ENCODE results near the gene LRRC74B.
"Not testable (repeated sequence)": the region's sequence is repeated elsewhere in the genome, so short reads cannot be mapped to it uniquely, and the experiment has no call there.

The LRRC74B gene

DNA sequence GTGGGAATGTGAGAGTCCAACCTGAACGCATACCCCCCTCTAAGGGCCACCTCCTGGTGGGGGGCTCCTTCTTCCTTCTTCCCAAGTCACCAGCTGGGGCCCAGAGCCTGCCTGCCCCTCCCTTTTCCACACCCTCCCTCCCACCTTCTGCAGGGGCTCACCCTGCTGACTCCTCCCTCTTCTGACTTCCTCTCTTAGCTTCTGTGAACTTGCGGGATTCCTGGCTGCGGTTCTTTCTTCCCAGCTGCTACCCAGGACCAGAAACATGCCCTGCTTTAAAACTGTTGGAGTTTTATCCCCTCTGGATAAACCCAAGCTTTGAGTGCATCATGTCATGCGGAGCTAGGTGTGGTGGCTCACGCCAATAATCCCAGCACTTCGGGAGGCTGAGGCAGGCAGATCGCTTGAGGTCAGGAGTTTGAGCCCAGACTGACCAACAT lies 10.2 kb downstream of the LRRC74B start:
- DNase-seq = no peak

DNA sequence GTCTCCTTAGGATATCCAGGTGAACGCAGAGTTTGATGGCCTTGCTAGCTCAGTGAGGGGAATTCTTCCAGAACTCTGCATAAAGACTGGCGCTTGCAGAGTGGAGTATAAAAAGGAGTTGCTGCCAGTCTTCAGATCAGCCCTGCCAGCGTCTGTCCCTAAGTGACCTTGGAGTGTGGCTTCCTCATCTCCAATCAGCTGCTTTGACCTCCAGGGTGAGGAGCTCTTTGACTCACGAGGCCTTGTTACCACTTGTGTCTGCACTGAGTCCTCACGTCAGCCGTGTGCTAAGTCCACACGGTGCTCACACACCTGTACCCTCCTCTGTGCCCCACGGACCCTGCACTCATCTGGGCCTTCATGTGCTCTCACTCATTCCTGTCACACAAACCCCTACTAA lies 14.6 kb downstream of the LRRC74B start:
- DNase-seq = not testable (repeated sequence)

DNA sequence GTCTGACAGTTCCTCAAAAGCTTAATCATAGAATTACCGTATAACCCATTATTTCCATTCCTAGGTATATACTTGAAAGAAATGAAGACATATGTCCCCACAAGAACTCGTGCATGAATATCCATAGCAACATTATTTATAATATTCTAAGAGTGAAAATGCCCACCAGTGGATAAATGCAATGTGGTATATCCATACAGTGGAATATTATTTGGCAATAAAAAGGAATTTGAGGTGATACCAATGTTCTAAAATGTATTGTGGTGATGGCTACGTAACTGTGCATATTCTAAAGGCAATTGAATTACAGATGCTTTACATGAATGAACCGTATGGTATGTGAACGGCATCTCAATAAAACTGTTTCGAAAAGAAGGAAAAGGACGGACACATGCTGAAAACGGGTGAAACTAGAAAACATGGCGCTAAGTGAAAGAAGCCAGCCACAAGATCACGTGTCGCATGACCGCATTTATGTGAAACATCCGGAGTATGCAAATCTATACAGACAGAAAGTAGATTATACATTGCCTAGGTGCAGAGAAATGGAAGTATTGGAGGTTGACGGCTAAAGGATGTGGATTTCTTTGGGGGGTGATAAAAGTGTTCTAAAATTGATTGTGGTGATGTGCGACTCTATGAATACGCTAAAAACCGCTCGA lies 16.0 kb downstream of the LRRC74B start:
- DNase-seq = not testable (repeated sequence)

DNA sequence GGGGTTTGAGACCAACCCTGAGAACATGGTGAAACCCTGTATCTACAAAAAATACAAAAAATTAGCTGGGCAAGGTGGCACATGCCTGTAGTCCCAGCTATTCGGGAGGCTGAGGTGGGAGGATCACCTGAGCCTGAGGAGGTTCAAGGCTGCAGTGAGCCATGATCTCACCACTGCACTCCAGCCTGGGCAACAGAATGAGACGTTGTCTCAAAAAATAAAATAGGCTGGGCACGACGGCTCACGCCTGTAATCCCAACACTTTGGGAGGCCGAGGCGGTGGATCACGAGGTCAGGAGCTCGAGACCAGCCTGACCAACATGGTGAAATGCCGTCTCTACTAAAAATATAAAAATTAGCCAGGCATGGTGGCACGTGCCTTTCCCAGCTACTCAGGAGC lies 18.7 kb downstream of the LRRC74B start:
- DNase-seq = not testable (repeated sequence)

DNA sequence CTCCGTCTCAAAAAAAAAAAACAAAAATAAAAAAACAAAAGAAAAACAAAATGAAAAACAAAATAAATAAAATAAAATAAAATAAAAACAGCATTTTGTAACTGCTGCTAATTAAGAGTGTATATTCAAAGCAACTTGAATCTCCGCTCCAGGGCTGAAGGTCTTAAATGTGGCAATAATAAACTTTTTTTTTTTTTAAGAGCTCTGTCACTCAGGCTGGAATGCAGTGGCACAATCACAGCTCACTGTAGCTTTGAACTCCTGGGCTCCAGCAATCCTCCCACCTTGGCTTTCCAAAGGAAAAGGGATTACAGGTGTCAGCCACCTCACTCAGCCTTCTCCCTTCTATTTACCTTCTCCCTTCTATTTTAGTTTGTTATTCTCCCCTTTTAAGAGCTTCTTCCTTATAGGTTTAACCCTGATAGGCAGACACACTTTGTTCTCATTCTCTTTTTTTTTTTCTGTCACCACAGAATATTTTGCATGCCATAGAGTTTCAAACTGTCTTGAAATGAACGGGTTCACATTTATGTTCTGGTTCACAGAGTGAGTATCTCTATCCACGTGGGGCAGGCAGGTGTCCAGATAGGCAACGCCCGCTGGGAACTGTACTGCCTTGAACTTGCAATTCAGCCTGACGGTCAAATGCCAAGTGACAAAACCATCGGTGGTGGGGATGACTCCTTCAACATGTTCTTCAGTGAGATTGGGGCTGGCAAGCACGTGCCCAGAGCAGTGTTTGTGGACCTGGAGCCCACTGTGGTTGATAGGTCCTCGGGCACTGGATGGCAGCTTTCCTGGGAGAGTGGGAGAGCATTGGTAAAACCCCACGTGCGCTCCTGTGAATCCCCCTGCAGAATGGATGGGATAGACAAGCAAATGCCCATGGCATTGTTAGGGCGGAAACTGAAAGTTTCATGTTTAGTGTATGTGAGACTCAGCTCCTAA lies 19.4 kb downstream of the LRRC74B start:
- no peak for DNase-seq

DNA sequence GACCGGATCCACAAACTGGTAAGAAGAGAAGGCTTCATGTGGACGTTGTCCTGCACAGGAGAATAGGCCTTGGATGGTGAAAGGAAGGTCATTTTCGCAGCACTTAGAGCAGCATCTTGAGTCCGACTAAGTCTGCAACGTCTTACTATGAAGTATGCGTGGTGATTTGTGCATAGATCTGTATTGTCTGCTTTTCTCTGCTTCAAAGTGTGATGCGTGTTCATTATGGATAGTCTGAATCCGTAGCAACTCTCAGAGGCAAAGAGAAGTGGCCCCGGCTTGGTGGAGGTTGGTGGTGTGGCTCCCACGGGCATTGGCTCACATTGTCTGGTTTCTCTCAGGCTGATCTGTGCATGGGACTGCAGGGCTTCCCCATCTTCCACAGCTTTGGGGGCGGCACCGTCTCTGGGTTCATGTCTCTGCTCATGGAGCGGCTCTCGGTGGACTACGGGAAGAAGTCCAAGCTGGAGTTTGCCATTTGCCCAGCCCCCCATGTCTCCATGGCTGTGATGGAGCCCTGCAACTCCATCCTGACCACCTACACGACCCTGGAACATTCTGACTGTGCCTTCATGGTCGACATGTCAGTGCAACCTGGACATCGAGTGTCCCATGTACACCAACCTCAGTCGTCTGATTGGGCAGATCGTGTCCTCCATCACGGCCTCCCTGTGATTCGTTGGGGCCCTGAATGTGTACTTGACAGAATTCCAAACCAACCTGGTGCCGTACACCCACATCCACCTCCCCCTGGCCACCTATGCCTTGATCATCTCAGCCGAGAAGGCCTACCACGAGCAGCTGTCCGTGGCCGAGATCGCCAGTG lies 21.5 kb downstream of the LRRC74B start:
- no peak for DNase-seq

DNA sequence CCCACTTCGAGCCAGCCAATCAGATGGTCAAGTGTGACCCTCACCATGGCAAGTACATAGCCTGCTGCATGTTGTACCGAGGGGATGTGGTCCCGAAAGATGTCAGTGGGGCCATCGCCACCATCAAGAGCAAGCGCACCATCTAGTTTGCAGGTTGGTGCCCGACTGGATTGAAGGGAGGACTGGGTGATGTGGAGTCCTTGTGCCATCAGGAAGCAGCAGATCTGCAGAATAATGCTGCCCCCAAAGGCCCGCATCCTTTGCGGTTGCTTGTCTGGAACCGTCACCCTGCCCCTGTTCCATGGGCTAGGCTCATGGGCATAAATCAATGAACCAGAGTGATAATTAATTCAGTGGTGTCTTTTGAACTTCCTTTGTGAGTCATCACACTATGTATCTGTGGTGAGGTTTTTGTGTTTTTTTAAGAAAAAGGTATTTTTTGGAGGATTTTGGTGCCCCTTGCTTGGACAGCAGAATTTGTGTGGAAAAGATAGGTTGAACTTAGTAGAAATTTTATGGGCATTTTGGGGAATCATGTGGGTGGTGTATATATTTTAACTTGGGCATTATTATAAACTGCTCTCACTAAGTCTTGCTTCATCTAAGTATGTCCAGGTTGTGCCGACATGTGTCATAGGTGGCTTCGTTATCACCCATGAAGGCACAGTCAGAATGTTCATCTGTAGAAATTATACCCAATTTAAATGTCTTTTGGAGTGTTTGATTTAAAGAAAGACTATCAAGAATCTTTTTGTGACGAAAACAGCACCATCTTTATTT lies 22.3 kb downstream of the LRRC74B start:
- DNase-seq = no peak

DNA sequence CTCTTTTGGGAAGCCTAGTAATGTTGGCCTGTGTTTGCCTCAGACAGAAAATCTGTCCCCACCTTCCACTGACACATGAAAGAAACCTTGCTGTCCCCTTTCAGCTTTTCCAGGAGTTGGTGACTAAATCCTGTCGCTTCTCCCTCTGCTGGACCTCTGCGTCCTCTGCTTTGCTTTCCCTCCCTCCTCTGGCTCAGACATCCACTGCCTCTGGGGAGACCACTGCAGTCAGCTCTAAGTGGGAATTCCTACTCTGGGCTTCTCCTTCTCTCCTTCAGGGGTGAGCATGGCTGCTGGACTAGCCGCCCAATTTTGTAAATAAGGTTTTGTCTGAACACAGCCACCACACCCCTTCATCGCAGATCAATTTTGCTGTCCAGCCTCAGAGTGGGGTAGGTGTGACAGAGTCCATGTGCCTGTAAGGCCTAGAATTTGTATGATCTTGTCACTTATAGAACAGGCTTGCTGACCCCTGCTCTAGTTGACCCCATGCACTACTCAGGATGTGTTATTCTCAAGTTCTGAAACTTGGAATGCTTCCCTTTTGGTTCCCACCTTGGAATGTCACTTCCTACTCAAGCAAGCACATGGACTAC lies 23.0 kb downstream of the LRRC74B start:
- no peak for DNase-seq

DNA sequence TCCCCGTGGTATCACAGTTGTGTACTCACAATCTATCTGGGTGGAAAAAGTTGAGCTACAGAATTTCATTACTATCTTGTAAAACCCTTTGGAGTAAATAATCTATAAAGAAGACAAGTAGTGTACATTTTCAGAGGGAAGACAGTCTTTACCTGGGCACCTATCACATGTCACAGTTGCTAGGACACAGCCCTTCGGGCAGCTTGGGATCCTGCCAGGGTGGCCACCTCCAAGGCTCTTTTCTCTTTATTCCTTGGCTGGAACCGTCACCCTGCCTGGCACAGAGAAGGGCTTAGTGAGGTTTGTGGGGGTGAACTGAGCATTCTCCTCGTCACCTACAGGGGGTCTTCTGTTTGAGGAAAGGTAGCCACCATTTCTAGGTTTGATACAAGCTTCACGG lies 23.6 kb downstream of the LRRC74B start:
- DNase-seq = no peak

DNA sequence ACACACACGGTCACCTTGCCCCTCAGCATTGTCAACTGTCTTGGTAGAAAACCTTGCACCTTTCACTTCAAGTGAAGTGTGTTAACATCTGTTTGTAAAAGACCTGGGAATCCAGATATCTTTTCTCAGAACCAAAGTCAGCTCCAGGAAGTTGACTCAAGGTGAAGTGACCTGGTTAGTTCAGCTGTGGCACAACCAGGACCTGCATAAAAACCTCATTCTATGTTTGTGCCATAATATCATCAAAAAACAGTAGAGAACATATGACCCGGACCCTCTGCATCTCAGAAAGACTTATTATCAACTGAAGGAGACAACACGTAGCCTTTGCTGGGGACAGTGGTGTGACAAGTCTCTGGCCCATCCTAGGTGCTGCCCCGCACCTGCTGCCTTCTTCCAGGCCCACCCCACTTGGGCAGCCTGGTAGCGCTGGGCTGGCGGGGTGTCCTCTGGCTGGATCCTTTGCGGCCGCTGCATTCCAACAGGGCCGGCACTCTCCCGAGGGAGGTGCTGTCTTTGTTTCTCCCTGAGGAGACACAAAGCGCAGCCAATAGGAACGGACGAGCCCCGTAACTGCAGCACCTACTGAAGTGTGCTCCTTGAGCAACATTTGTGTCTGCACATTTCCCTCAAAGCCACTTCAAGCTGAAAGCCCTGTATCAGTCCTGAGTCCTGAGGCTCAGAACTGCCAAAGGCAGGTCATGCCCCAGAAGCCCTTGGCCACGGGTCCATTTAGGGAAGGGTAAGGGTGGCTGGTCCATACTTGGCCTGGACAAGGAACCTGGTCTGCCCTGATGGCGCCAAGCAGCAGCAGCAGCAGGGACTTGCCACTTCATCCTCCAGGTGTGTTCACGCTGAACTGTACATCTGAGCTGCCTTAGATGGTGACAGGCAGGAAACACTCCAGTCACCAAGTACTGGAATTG lies 25.2 kb downstream of the LRRC74B start:
- no peak for DNase-seq

DNA sequence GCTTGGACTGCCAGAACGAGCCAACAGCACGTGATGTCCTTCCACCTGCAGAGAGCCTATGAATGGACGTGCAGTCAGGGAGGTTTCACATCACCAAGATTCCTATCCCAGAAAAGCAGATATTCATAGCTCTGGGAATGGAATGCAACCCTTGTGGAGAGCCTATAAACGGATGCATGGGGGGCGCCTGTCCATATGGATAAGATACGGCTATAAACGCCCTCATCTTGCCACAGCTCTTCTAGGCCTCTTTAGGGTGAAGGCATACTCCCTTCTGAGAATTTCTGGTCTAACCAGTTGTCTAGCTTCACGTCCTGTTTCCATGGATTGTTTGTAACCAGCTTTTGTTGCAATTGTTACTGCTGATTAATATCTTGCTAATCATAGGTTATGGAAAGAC lies 26.1 kb downstream of the LRRC74B start:
- not testable (repeated sequence) for DNase-seq

DNA sequence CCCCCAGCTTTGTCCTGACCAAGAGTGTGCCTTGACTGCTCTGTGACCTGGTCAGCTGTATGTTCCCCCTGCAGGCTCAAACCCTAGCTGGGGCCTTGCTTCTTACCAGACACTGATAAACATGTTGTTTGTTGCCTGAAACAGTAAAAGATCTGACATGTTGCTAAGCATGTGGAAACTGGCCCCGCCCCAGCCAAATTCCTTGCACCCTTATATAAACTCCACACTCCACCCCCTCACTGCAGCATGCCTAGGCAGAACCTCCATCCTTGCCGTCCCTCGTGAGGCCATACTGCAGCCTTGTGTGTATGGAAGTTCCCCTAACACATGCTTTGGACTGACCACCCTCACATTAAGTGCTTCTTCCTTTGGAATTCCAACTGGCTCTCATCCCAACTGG lies 27.3 kb downstream of the LRRC74B start:
- DNase-seq = no peak

DNA sequence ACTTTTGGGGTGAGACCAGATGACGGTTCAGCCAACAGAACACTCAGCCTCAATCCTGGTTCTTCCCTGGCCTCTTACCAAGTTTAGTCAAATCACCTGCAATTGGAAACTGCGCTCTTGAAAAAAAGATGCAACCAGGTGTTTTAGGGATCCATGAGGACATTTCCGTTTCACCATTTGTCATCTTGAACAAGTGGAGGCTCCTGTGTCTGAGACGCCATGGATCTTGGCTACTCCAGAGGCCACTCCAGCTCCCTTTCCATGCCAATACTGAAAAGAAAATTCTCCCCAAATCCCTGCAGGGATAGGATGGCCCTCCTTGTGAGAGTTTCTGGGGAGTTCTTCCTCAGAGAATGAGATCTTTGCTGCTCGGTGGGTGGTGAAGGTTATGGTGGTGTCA lies 27.7 kb downstream of the LRRC74B start:
- no peak for DNase-seq

DNA sequence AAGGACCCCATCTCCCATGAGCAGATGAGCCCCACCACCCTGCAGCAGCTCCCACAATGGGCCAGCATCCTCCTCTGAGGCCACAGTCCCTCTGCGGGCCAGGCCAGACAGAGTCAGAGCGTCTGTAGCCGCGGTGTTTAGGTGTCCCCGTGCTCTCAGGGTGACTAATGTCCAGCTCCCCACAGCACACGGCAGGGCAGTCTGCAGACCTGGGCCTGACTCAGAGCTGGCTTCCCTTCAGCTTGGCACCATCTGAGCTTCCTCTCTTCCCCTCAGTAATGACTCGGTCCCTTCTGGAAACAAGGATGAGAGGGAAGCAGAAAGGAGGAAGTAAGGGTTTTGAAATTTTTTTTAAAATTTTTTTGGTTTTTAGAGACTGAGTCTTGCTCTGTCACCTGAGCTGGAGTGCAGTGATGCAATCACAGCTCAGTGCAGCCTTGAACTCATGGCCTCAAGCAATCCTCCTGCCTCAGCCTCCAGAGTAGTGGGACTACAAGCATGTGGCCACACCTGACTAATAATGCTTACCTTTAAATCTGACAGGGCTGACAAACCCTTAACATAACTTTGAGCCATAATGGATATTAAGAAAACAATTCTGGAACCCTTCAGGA lies 28.5 kb downstream of the LRRC74B start:
- no peak for DNase-seq

DNA sequence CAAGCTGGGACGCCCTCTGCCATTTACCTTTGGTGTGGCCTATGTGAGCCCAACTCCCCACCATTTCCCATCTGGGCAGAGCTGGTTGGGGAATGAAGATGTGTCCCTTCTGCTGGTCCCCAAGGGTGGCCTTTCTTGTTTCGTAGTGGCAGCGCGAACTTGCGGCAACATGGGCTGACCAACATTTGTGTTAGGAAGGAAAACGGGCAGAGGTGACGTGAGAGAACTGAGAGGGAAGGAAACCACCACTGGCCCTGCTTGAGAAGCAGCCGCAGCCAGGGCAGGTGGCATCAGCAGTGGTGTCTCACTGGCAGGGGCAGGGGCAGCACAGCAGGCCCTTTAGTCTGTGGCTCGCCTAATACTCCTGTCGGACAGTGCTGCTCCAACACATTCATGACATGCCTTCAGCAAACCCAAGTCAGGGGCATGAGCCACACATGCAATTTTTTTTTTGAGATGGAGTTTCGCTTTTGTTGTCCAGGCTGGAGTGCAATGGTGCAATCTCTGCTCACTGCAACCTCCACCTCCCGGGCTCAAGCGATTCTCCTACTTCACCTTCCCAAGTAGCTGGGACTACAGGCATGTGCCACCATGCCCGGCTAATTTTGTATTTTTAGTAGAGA lies 29.9 kb downstream of the LRRC74B start:
- no peak for DNase-seq

DNA sequence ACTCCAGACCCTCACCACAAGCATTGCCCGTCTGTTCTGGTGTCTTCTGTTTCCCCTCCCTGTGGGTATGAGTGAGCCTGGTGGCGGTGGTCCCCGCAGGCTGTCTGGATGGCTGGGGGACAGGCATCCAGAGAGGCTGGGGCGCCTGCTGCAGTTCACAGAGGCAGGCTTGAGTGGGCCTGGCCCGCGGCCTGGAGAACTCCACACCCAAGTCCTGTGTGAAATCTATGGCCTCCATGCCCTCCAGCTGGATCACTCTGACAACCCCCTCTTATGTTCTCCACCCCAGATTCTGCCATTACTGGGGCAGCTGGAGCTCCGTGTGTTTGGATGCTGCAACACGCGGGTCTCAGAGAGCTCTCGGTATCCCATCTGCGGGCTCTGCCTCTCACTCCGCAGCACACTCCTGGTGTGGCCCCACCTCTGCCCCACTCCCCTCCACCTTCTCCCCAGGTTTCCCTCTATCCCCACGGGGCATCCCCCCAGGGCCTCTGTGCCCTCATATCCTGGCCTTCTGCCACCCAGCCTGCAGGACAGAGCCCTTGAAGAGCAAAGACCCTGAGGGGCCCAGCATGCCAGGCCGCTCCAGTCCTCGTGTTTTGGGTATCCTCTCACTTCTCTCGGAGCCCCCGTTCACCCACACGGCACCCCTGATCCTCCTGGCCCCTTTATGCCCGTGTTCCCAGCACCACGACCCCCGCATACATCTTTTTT lies 31.3 kb downstream of the LRRC74B start:
- DNase-seq = no peak

DNA sequence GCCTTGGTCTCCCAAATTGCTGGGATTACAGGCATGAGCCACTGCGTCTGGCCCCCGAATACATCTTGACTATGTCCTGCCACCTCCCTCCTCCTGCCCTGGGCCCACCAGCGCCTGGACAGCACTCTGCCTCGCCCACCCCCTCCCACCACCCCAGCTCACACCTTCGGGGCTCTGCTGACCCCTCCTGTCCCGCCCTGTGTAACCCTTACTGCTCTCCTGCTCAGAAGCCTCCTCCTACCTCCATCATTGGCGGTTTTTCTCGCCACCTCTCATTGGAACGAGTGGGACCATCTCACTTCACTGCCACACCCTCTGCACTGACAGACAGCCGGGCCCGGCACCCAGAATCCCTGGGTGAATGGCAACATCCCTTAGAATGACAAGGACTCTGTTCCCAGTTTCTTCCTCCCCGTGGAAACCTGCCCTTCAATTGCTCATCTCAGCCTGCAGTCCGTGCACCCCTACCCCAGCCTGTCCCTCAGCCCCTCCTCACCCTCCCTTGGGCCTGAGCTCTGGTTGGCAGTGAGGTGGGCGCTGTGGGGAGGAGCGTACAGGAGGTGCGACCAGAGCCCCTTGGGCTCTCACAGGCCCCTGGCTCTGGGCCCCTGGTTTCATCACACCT lies 32.2 kb downstream of the LRRC74B start:
- no peak for DNase-seq

DNA sequence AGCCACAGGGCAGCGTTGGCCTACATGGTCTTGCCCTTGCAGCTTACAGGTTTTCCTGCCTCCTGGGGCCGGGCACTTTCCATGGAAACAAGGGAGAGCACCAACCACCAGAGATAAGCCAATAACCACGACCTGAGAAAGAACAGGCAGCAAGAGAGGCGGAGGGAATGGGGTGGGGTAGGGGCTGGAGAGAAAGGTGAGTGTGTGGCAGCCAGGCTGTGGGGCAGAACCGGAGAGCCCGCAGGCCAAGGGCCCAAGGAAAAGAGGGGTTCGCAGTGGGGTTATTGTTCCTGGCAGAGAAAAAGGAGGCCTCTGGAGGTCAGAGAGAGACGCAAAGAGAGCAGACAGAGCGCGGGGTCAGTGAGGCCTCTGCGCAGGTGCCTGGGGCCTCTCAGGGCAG lies 33.2 kb downstream of the LRRC74B start:
- no peak for DNase-seq

DNA sequence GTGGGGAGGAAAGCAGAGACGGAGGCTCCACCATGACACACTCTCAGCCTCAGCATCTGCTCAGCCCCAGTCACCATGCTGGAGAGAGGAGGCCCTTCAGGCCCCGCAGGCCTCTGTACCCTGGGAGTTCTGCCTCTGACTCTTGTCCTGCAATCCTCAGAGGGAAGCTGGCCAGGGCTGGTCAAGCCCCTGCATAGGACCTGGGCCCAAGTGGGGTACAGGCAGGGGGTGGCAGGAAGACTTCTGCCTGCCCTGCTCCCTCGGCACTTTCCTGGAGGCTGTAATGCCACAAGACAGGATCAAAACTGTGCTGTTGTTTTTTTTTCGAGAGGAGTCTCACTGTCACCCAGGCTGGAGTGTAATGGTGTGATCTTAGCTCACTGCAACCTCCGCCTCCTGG lies 33.7 kb downstream of the LRRC74B start:
- no peak for DNase-seq

Measured in T-helper 9 cell (primary cell).